Lower leg skin (tissue), 3 donors: ENCODE data around the gene CHD6.

Experiments used
- CTCF ChIP-seq, 3 donors: fragments of 450-650 bp; IDR thresholded peaks; one replicate each; pipeline ENCODE4 v1.5.1; 2016; ENCODE audit warnings: antibody characterized with exemption in 3 of 3, mild to moderate bottlenecking in 3 of 3, moderate library complexity in 2 of 3
- POLR2A ChIP-seq, 2 donors: fragments of 450-650 bp; IDR thresholded peaks; one replicate each; pipeline ENCODE4 v1.6.1; 2016 to 2017; ENCODE audit warnings: antibody characterized with exemption in 2 of 2, mild to moderate bottlenecking in 1 of 2, moderate library complexity in 1 of 2

- TF ChIP-seq POLR2A (IDR thresholded peaks at IDR 0.05): no peak
- no peak for TF ChIP-seq CTCF (IDR thresholded peaks at IDR 0.05)
These were observed 155.6 kb downstream of the CHD6 start for GRCh38 chr20:41462372-41463161.
